NB4 (cell line): ENCODE data around the gene GALNT17.

Experiments
- CTCF ChIP-seq: IDR thresholded peaks from one replicate; pipeline ENCODE4 v1.5.1; 2012; ENCODE audit warnings: low read depth, low read length
- MYC ChIP-seq: IDR thresholded peaks from 2 replicates; pipeline ENCODE4 v1.6.1; 2011; ENCODE audit warnings: low read depth, low read length
- POLR2A ChIP-seq: IDR thresholded peaks from 2 replicates; pipeline ENCODE4 v1.6.1; 2011; ENCODE audit warnings: mild to moderate bottlenecking; ENCODE audit not compliant: insufficient read length; ENCODE audit errors: extremely low read depth

GRCh38 chr7:71208881-71209280, 76.9 kb downstream of the GALNT17 start:
- TF ChIP-seq CTCF = no peak
- TF ChIP-seq POLR2A = no peak
- no peak for TF ChIP-seq MYC
